GM18520 (cell line): ENCODE measurements around the gene SLITRK1.

Experiments
- ATAC-seq: cut with Tn5 transposase; IDR thresholded peaks from one replicate; pipeline ENCODE4 v1.9.1; 2021; ENCODE audit not compliant: unreplicated experiment

Gene SLITRK1

GRCh38 chr13:83881917-83882605 lies at the start of gene SLITRK1:
Gene SLITRK1, minus strand, starts transcription at chr13:83882474. Its CDS starts 967 bp downstream, at chr13:83881507.
- ATAC-seq = no peak

GRCh38 chr13:83929157-83929556 lies 46.9 kb upstream of the SLITRK1 start:
- ATAC-seq = no peak

- no peak for ATAC-seq
Measured at GRCh38 chr13:83919775-83920174, 37.5 kb upstream of the SLITRK1 start.

GRCh38 chr13:83914368-83914767 lies 32.1 kb upstream of the SLITRK1 start:
- ATAC-seq = no peak

GRCh38 chr13:83907196-83907989 lies 25.1 kb upstream of the SLITRK1 start:
- no peak for ATAC-seq

GRCh38 chr13:83906240-83906820 lies 24.1 kb upstream of the SLITRK1 start:
- no peak for ATAC-seq

GRCh38 chr13:83905641-83906040 lies 23.4 kb upstream of the SLITRK1 start:
- no peak for ATAC-seq

- no peak for ATAC-seq
Measured at GRCh38 chr13:83895994-83896580, 13.8 kb upstream of the SLITRK1 start.

GRCh38 chr13:83890358-83890757 lies 8.1 kb upstream of the SLITRK1 start:
- no peak for ATAC-seq

GRCh38 chr13:83884141-83884540 lies 1.9 kb upstream of the SLITRK1 start:
- no peak for ATAC-seq

GRCh38 chr13:83883061-83883523 lies 818 bp upstream of the SLITRK1 start:
- no peak for ATAC-seq

- ATAC-seq = no peak
Measured at GRCh38 chr13:83882606-83882959, 309 bp upstream of the SLITRK1 start.

- no peak for ATAC-seq
Measured at GRCh38 chr13:83881140-83881684, 1.1 kb downstream of the SLITRK1 start.

GRCh38 chr13:83880275-83881139 lies 1.8 kb downstream of the SLITRK1 start:
- ATAC-seq = no peak

- no peak for ATAC-seq
Measured at GRCh38 chr13:83879431-83880171, 2.7 kb downstream of the SLITRK1 start.

- ATAC-seq = no peak
Measured at GRCh38 chr13:83878691-83879430, 3.4 kb downstream of the SLITRK1 start.

GRCh38 chr13:83877651-83878355 lies 4.5 kb downstream of the SLITRK1 start:
- ATAC-seq = no peak

GRCh38 chr13:83876546-83876945 lies 5.7 kb downstream of the SLITRK1 start:
- peak; percentile 82 for ATAC-seq
